Panc1 (cell line): ENCODE data around the gene RIMBP2. TPM values are rescaled to one million over a fixed set of nuclear protein-coding genes. Genes with fewer than 3 reads are reported as not detected.

ENCODE experiments used
- ATAC-seq: fragments of 200-7000 bp; cut with Tn5 transposase; 2 replicates; pipeline ENCODE4 v1.9.1; 2020; ENCODE audit warnings: mild to moderate bottlenecking, moderate library complexity
- BruUV-seq: library from RNA; stranded (reverse); fragments of 400-500 nt; replicated peaks from 2 replicates; lab custom pipeline; 2021; lab: Mats Ljungman, UMichigan
- CTCF ChIA-PET: fragments of 300-600 bp; sonication (Branson Sonifier 250); formaldehyde crosslinking; loops from one replicate; lab custom pipeline; 2022; ENCODE audit warnings: antibody characterized with exemption; lab: Charles Lee
- POLR2A ChIA-PET: fragments of 300-600 bp; sonication (Branson Sonifier 250); formaldehyde crosslinking; loops from one replicate; lab custom pipeline; 2022; ENCODE audit warnings: antibody characterized with exemption; lab: Charles Lee
- DNase-seq: peaks from one replicate; pipeline ENCODE4 v3.0.0-alpha.2; 2010; ENCODE audit warnings: low read depth, low spot score
- H3K27ac ChIP-seq: 2 replicates; pipeline ENCODE4 v1.5.1; 2011; ENCODE audit warnings: mild to moderate bottlenecking, low read length, inconsistent platforms
- H3K27me3 ChIP-seq: fragments of 200-500 bp; sonication (Bioruptor generic); 2 replicates; pipeline ENCODE4 v1.6.0; 2014; ENCODE audit warnings: low read length, inconsistent platforms; ENCODE audit not compliant: control insufficient read depth, insufficient read depth
- H3K36me3 ChIP-seq: fragments of 200-500 bp; sonication (Bioruptor generic); 2 replicates; pipeline ENCODE4 v1.5.1; 2014; ENCODE audit warnings: inconsistent platforms, mild to moderate bottlenecking, low read length, moderate library complexity; ENCODE audit not compliant: control insufficient read depth, insufficient read depth
- H3K4me1 ChIP-seq: 2 replicates; pipeline ENCODE4 v1.5.1; 2011; ENCODE audit warnings: inconsistent platforms, mild to moderate bottlenecking, low read length, moderate library complexity; ENCODE audit not compliant: control insufficient read depth, insufficient read depth
- H3K4me3 ChIP-seq, 2 experiments: 2 replicates each; pipeline ENCODE4 v1.5.1; 2011 to 2012; ENCODE audit warnings: low read depth in 2 of 2, low read length in 2 of 2, mild to moderate bottlenecking in 2 of 2, inconsistent platforms in 1 of 2, moderate library complexity in 1 of 2
- H3K9me3 ChIP-seq: fragments of 200-500 bp; sonication (Bioruptor generic); 2 replicates; pipeline ENCODE4 v1.5.1; 2014; ENCODE audit warnings: low read depth, mild to moderate bottlenecking, inconsistent platforms, low read length, moderate library complexity; ENCODE audit not compliant: control insufficient read depth, insufficient read depth
- POLR2AphosphoS5 ChIP-seq: IDR thresholded peaks from 2 replicates; pipeline ENCODE4 v1.6.1; 2012; ENCODE audit warnings: mild to moderate bottlenecking, low read depth, low read length, moderate library complexity
- REST ChIP-seq, 2 experiments: IDR thresholded peaks; 2 replicates each; pipeline ENCODE4 v1.6.1; 2011 to 2012; ENCODE audit warnings: low read depth in 2 of 2, control low read depth in 1 of 2, low read length in 1 of 2, mild to moderate bottlenecking in 1 of 2, moderate library complexity in 1 of 2; ENCODE audit not compliant: insufficient read depth in 1 of 2
- SIN3A ChIP-seq: IDR thresholded peaks from 2 replicates; pipeline ENCODE4 v1.6.1; 2012; ENCODE audit warnings: low read depth, mild to moderate bottlenecking, low read length, moderate library complexity, borderline replicate concordance; ENCODE audit not compliant: insufficient read depth
- TCF7L2 ChIP-seq: IDR thresholded peaks from 2 replicates; pipeline ENCODE4 v1.6.1; 2011; ENCODE audit warnings: mild to moderate bottlenecking, low read depth, low read length, inconsistent platforms
- in situ Hi-C: cut with HindIII; loops from 2 replicates; pipeline ENCODE4 v1.10.0; 2016; ENCODE audit warnings: low sequenced_read_pairs, low pct_unique_long_range_greater_than_20kb
- intact Hi-C: fragments of 100-400 bp; cut with micrococcal nuclease; formaldehyde crosslinking; loops from one replicate; pipeline ENCODE4 v1.10.0; 2022; ENCODE audit not compliant: unreplicated experiment
- total RNA-seq: library from RNA; stranded (reverse); gene quantifications from one replicate; pipeline ENCODE4 v1.2.1, GENCODE V29; 2021; ENCODE audit not compliant: unreplicated experiment
- TF ChIP-seq, protein P1 (sequence below): fragments of 450-650 bp; IDR thresholded peaks from 2 replicates; pipeline ENCODE4 v1.5.1; 2017; ENCODE audit warnings: mild to moderate bottlenecking

The RIMBP2 gene
- total RNA-seq, 1 experiment from 2014 or later = not detected

- no peak for DNase-seq
- intact Hi-C loops = no loop called here
- no peak overlapping the region for H3K27ac ChIP-seq
- H3K27me3 ChIP-seq = peaks cover 10% of the 10 kb centered on the region; the same call in 1 of the 2 replicates
- TF ChIP-seq REST (IDR thresholded peaks at IDR 0.05; ENCODE audit: insufficient read depth in 1 of 2, low read depth in 2 of 2, low read length in 1 of 2) (no peak), SIN3A (no peak), POLR2AphosphoS5 (no peak), TCF7L2 (no peak)
- TF ChIP-seq, protein P1, sequence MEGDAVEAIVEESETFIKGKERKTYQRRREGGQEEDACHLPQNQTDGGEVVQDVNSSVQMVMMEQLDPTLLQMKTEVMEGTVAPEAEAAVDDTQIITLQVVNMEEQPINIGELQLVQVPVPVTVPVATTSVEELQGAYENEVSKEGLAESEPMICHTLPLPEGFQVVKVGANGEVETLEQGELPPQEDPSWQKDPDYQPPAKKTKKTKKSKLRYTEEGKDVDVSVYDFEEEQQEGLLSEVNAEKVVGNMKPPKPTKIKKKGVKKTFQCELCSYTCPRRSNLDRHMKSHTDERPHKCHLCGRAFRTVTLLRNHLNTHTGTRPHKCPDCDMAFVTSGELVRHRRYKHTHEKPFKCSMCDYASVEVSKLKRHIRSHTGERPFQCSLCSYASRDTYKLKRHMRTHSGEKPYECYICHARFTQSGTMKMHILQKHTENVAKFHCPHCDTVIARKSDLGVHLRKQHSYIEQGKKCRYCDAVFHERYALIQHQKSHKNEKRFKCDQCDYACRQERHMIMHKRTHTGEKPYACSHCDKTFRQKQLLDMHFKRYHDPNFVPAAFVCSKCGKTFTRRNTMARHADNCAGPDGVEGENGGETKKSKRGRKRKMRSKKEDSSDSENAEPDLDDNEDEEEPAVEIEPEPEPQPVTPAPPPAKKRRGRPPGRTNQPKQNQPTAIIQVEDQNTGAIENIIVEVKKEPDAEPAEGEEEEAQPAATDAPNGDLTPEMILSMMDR = no peak
- in situ Hi-C loops = no loop called here
- BruUV-seq = no TSS peak
- H3K4me3 ChIP-seq = no peak overlapping the region
- no peaks in the 10 kb centered on the region for H3K36me3 ChIP-seq
- no peaks in the 10 kb centered on the region for H3K4me1 ChIP-seq
- ATAC-seq = no peak
- POLR2A ChIA-PET = interaction anchor here (0.7 kb wide), 1 partner anchor 35 kb away, joined by 4 read pairs; no protein-coding TSS in a partner anchor
- no peaks in the 10 kb centered on the region for H3K9me3 ChIP-seq
- CTCF ChIA-PET = no interaction called here
These were observed 81.2 kb downstream of the RIMBP2 start for GRCh38 chr12:130634866-130635265.

- BruUV-seq = no TSS peak
- Histone ChIP-seq H3K27me3 (peaks cover 10% of the 10 kb centered on the region), H3K36me3 (no peaks in the 10 kb centered on the region), H3K4me1 (no peaks in the 10 kb centered on the region), H3K27ac (no peak overlapping the region), H3K9me3 (no peaks in the 10 kb centered on the region), H3K4me3 (no peak overlapping the region)
- POLR2A ChIA-PET = no interaction called here
- CTCF ChIA-PET = no interaction called here
- DNase-seq = no peak
- TF ChIP-seq SIN3A (no peak), TCF7L2 (no peak), REST (IDR thresholded peaks at IDR 0.05; ENCODE audit: insufficient read depth in 1 of 2, low read depth in 2 of 2, low read length in 1 of 2) (no peak), POLR2AphosphoS5 (no peak)
- TF ChIP-seq, protein P1 = no peak
- ATAC-seq = 0 out of 2 replicates have a peak, but pooled peaks have one; percentile 12
- intact Hi-C loops (no loop called here), in situ Hi-C loops (no loop called here)
These were observed 82.3 kb downstream of the RIMBP2 start for GRCh38 chr12:130633771-130634170.
